NCI-H1048 (cell line): ENCODE measurements around the gene DTYMK.

ENCODE experiments used
- DNase-seq: peaks from one replicate; lab custom pipeline; 2025; lab: John Stamatoyannopoulos, UW

Gene DTYMK

GRCh38 chr2:241645915-241646645, 40.5 kb downstream of the DTYMK start:
- no peak for DNase-seq

GRCh38 chr2:241645056-241645914, 41.3 kb downstream of the DTYMK start:
- no peak for DNase-seq

- DNase-seq, result no peak
Measured at GRCh38 chr2:241641631-241642030, 45.0 kb downstream of the DTYMK start.

- no peak for DNase-seq
Measured at GRCh38 chr2:241640165-241640795, 46.3 kb downstream of the DTYMK start.

- DNase-seq, result no peak
Measured at GRCh38 chr2:241639385-241639784, 47.2 kb downstream of the DTYMK start.

- no peak for DNase-seq
Measured at GRCh38 chr2:241638940-241639339, 47.7 kb downstream of the DTYMK start.

- DNase-seq, result no peak
Measured at GRCh38 chr2:241637795-241638660, 48.6 kb downstream of the DTYMK start.

GRCh38 chr2:241637018-241637794, 49.4 kb downstream of the DTYMK start, which contains the start of the genes ATG4B and THAP4:
TSS of gene ATG4B (plus strand) at chr2:241637693. CDS start at chr2:241637715, 22 bp downstream.
TSS of gene THAP4 (minus strand) at chr2:241637158. CDS start at chr2:241637017, 141 bp downstream.
- DNase-seq, result peak; percentile 58

- DNase-seq, result no peak
Measured at GRCh38 chr2:241636182-241637017, 50.2 kb downstream of the DTYMK start.

- DNase-seq, result no peak
Measured at GRCh38 chr2:241635756-241636155, 50.9 kb downstream of the DTYMK start.

- no peak for DNase-seq
Measured at GRCh38 chr2:241633561-241633960, 53.1 kb downstream of the DTYMK start.

- no peak for DNase-seq
Measured at GRCh38 chr2:241632478-241633325, 53.9 kb downstream of the DTYMK start.

GRCh38 chr2:241629762-241630435, 56.7 kb downstream of the DTYMK start:
- DNase-seq, result no peak

- no peak for DNase-seq
Measured at GRCh38 chr2:241627675-241628074, 58.9 kb downstream of the DTYMK start.
